Hindlimb muscle (tissue), 1 donor: ENCODE results near the gene SMTN. TPM values are rescaled to one million over a fixed set of nuclear protein-coding genes. Genes with fewer than 3 reads are reported as not detected.
A peak's percentile ranks its signal among the peaks of the same experiment; 100 is the strongest.
"Not testable (repeated sequence)": the region's sequence is repeated elsewhere in the genome, so short reads cannot be mapped to it uniquely, and the experiment has no call there.

ENCODE experiments used
- DNase-seq: peaks from one replicate; pipeline ENCODE4 v3.0.0-alpha.2; 2013
- polyA plus RNA-seq: library from polyadenylated mRNA; unstranded; fragments of 120-200 nt; gene quantifications from one replicate; pipeline ENCODE4 v1.2.1, GENCODE V29; 2013; ENCODE audit not compliant: insufficient read length

The SMTN gene
- polyA plus RNA-seq, 1 donor = 287 TPM

DNA sequence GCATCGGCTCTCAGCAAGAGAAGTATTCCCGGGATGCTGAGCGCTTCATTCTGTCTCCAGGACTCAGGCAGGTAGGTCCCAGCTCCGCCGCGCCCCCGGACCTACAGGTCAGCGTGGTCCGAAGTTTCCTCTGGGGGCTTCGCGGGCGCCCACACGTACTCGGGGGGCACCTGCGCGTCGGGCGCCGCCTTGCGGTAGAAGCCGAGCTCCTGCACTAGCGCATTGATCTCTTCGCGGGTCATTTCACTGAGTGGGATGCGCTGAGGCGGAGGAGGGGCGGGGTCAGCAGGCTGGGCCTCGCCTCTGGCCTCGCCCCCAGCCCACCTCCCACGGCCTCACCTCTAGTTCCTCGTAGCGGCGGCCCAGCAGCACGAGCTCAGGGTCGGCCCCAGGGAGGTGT lies 23.8 kb downstream of the SMTN start:
- DNase-seq = no peak

GRCh38 chr22:31105282-31105929 lies 24.3 kb downstream of the SMTN start:
- DNase-seq = no peak

- no peak for DNase-seq
Measured at GRCh38 chr22:31106001-31106571, 25.0 kb downstream of the SMTN start.

DNA sequence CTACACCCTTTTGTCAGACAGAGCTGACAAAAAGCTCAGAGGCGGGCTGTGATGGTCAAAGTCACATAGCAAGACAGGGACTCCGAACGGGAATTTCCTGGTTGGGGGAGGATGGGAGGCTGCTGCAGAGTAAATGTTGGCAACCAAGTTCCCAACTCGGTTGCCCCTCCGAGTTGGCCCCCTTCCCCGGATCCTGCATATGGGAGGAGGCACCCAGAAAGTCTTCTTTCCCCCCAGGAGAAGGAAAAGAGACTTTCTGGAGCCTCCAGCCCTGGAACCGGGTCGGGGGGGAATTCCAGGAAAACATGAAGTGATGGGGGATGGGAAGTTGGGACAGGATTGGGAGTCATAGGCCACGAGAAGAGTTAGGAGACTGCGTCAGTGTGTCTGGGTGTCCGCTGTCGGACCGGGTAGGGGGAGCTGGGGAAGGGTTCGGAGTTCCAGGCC lies 25.6 kb downstream of the SMTN start:
- DNase-seq = no peak

DNA sequence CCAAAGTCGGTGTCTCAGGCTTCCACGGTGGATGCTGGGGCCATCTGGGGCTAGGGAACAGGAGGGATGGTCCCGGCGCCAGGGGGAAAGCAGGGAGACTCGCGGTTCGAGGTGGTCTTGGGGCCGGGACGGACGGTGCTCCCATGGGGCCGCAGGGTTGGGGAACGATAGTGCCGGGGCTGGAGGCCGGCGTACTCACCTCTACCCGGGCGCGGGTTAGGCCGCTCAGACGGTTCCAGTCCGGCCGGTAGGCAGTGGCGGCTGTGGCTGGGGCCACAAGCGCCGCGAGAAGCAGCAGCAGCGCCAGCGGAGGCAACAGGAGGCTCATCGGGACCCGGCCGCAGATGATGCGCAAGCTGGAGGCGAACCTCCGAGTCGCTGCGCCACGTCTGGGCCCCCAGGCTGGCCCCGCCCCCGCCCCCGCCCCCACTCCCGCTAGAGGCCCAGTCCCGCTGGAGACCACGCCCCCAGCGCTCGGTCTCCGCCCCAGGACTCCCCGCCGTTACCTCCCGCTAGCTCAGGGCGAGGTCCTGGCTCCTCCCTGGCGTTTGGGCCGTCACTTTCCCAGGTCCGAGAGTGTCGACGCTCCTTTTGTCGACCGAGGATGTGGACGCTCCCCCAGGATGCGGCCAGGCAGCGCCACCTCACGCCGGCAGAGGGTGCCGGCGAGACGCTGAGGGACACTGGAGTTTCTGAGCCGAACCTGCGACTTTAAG lies 26.2 kb downstream of the SMTN start, which contains the start of gene SELENOM:
TSS of gene SELENOM (minus strand) at position 391 of the 716 bp plus-strand sequence. CDS start at position 328, 63 bp downstream.
- DNase-seq = peak; percentile 96

GRCh38 chr22:31107894-31108218 lies 26.7 kb downstream of the SMTN start:
- DNase-seq = no peak

GRCh38 chr22:31112547-31113091 lies 31.5 kb downstream of the SMTN start:
- DNase-seq = not testable (repeated sequence)

DNA sequence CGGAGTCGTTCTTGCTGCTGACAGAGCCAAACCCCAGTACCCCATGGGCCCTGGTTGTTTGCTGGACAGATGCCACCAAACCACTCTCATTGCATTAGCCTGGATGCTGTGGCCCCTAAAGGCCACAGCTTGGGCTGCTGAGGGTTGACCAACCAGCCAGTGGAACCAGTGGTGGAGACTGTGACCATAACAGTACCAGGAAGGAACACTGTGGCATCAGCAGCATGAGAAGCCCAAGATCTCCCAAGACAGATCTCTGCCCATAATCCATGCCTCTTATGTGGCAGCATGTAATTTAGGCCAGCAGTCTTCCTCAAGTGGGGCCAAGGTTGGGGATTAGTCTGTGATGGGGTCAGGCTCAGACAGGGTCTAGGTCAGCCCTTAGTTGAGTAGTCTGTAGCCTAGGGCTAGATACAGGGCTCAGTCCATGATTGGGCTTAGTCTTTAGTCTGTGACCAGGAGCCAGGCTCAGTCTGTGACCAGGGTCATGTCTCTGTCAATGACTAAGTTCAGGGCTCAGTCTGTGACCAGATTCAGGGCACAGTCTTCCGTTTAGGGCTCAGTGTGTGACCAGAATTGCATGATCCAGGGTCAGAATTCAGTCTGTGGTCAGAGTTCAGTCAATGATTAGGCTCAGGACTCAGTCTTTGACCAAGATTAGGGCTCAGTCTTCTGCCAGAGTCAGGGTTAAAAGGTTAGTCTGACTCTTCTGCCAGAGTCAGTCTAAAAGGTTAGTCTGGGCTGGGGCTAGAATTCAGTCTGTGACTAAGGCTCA lies 37.1 kb downstream of the SMTN start:
- DNase-seq = no peak

DNA sequence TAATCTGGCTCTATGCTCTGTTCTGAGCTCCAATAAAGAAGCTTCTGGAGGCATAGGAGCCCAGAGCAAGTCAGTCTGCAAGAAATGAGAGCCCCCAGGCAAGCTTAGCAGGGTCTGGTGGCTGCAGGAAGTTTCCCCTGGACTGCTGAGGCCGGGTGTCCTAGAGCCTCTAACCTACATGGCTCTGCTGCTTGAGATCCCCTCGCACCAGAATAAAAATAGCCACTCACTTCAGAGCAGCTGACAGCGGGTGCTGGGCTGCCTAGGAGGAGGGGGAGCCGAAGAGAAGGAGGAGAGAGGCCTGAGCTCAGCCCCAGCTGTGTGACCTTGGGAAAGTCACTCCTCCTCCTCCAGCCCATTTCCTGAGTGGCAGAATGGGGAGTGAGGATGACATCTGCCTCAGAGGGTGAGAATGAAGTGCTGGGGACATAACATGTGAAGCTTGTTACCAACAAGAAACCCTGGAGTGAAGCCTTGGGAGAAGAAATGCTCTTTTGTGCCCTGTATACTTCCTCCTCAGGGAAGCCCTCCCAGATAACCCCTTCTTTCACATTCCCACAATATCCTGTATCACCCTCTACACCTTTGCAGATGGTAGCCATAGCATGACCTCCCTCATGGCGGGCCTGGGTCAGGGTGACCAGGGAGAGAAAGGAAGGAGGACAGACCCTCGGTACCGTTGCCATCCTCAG lies 38.1 kb downstream of the SMTN start:
- no peak for DNase-seq

- no peak for DNase-seq
Measured at GRCh38 chr22:31120230-31120629, 39.1 kb downstream of the SMTN start.

- DNase-seq = no peak
Measured at GRCh38 chr22:31120642-31121041, 39.5 kb downstream of the SMTN start.

- no peak for DNase-seq
Measured at GRCh38 chr22:31121403-31121802, 40.3 kb downstream of the SMTN start.

DNA sequence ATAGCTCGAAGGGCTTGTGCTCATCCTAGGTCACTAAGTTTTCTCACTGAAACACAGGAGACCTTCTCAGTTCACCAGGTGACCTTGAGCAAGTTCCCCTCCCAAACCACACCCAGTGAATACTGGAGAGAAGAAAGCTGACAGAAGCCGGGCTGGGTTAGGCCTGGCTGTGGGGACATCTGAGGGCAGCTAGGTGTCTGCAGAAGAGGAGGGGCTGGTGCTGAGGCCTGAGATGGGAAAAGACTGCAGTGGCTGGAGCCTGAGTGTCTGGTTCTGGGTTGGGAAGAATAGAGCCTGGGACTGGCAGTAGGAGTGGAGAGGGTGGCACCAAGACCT lies 41.0 kb downstream of the SMTN start:
- no peak for DNase-seq

- no peak for DNase-seq
Measured at GRCh38 chr22:31122532-31123291, 41.6 kb downstream of the SMTN start, which contains the start of gene INPP5J. Gene INPP5J, plus strand, starts transcription at chr22:31122966. Its CDS starts 49 bp downstream, at chr22:31123015.

- DNase-seq = no peak
Measured at GRCh38 chr22:31123292-31123602, 42.1 kb downstream of the SMTN start.

- DNase-seq = no peak
Measured at GRCh38 chr22:31124290-31124689, 43.2 kb downstream of the SMTN start.

GRCh38 chr22:31124811-31125465 lies 43.8 kb downstream of the SMTN start:
- DNase-seq = no peak

- no peak for DNase-seq
Measured at GRCh38 chr22:31125521-31126117, 44.5 kb downstream of the SMTN start.

GRCh38 chr22:31126128-31126868 lies 45.2 kb downstream of the SMTN start:
- DNase-seq = no peak

- DNase-seq = no peak
Measured at GRCh38 chr22:31126869-31127175, 45.7 kb downstream of the SMTN start.
